Nephron progenitor cell (in vitro differentiated cells): ENCODE results near the gene BPIFB2.

ENCODE experiments used
- DNase-seq: peaks from one replicate; pipeline ENCODE4 v3.0.0; 2021
- H3K27ac Mint-ChIP-seq: 2 replicates; pipeline ENCODE4 v1.8.0; 2021; ENCODE audit warnings: mild to moderate bottlenecking, moderate library complexity, mixed read lengths
- H3K27me3 Mint-ChIP-seq: 2 replicates; pipeline ENCODE4 v1.8.0; 2021; ENCODE audit warnings: mild to moderate bottlenecking, low read depth, mixed read lengths; ENCODE audit not compliant: poor library complexity
- H3K36me3 Mint-ChIP-seq: 2 replicates; pipeline ENCODE4 v1.8.0; 2021; ENCODE audit warnings: low read depth, mixed read lengths
- H3K4me1 Mint-ChIP-seq: 2 replicates; pipeline ENCODE4 v1.8.0; 2021; ENCODE audit warnings: mixed read lengths
- H3K4me3 Mint-ChIP-seq: 2 replicates; pipeline ENCODE4 v1.8.0; 2021; ENCODE audit warnings: mild to moderate bottlenecking, moderate library complexity, mixed read lengths
- H3K9me3 Mint-ChIP-seq: 2 replicates; pipeline ENCODE4 v1.8.0; 2021; ENCODE audit warnings: mild to moderate bottlenecking, moderate library complexity, mixed read lengths
- TF ChIP-seq, protein P1 (sequence below): fragments of 200-600 bp; sonication (generic); IDR thresholded peaks from 2 replicates; pipeline ENCODE4 v1.5.0; 2021; ENCODE audit warnings: antibody characterized with exemption

BPIFB2 gene

GRCh38 chr20:33070111-33071053 lies 62.9 kb downstream of the BPIFB2 start:
- TF ChIP-seq, protein P1, sequence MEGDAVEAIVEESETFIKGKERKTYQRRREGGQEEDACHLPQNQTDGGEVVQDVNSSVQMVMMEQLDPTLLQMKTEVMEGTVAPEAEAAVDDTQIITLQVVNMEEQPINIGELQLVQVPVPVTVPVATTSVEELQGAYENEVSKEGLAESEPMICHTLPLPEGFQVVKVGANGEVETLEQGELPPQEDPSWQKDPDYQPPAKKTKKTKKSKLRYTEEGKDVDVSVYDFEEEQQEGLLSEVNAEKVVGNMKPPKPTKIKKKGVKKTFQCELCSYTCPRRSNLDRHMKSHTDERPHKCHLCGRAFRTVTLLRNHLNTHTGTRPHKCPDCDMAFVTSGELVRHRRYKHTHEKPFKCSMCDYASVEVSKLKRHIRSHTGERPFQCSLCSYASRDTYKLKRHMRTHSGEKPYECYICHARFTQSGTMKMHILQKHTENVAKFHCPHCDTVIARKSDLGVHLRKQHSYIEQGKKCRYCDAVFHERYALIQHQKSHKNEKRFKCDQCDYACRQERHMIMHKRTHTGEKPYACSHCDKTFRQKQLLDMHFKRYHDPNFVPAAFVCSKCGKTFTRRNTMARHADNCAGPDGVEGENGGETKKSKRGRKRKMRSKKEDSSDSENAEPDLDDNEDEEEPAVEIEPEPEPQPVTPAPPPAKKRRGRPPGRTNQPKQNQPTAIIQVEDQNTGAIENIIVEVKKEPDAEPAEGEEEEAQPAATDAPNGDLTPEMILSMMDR = no peak
- H3K27ac Mint-ChIP-seq = no peak overlapping the region
- H3K27me3 Mint-ChIP-seq = peaks cover 27% of the 10 kb centered on the region
- no peak overlapping the region for H3K4me3 Mint-ChIP-seq
- H3K36me3 Mint-ChIP-seq = no peaks in the 10 kb centered on the region
- DNase-seq = no peak
- peaks cover 4% of the 10 kb centered on the region for H3K4me1 Mint-ChIP-seq
- no peaks in the 10 kb centered on the region for H3K9me3 Mint-ChIP-seq

- TF ChIP-seq, protein P1 = no peak
- no peak for DNase-seq
- no peak overlapping the region for H3K27ac Mint-ChIP-seq
- no peaks in the 10 kb centered on the region for H3K36me3 Mint-ChIP-seq
- H3K4me3 Mint-ChIP-seq = no peak overlapping the region
- peaks cover 27% of the 10 kb centered on the region for H3K27me3 Mint-ChIP-seq
- H3K4me1 Mint-ChIP-seq = peaks cover 9% of the 10 kb centered on the region
- H3K9me3 Mint-ChIP-seq = no peaks in the 10 kb centered on the region
These were observed 63.7 kb downstream of the BPIFB2 start for GRCh38 chr20:33071198-33071597.

DNA sequence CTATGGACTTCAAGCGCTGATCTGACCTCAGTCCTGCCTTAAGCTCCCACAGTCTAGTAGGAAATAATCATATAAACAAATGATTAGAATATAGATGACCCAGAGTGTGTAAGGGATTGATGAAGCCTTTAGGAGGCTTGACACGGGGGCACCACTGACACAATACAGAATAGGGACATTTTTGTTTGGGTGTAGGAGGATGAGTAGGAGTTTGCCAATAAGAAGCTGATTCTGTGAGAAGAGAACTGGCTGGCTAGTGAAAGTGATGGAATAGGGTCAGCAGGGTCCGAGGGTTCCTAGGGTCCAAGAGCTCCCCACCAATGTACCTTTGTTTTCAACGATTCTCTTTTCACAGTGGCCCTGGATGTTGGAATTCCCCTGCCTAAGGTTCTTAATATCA lies 64.9 kb downstream of the BPIFB2 start:
- Mint-ChIP-seq H3K27me3 (peaks cover 31% of the 10 kb centered on the region), H3K4me1 (peaks cover 9% of the 10 kb centered on the region), H3K4me3 (no peak overlapping the region), H3K36me3 (no peaks in the 10 kb centered on the region), H3K9me3 (no peaks in the 10 kb centered on the region), H3K27ac (no peak overlapping the region)
- TF ChIP-seq, protein P1 = no peak
- no peak for DNase-seq

DNA sequence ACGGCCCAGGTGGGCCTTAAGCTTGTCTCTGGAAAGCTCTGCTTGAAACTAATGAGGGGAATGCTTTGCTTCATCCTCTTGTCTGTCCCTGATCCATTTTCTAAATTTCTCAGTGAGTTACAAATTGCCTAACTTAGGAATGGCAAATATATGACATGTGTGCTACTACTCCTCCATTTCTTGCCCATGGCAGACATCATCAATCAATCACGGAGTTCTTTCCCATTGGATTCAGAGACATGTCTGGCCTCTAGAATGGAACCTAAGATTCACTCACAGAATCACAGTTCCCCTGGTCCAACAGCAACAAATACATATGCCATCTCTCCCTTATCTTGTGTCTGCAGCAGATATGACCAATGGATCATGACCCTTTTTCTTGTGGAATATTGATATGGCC lies 65.3 kb downstream of the BPIFB2 start:
- Mint-ChIP-seq H3K4me1 (peaks cover 9% of the 10 kb centered on the region), H3K4me3 (no peak overlapping the region), H3K27ac (no peak overlapping the region), H3K36me3 (no peaks in the 10 kb centered on the region), H3K9me3 (no peaks in the 10 kb centered on the region), H3K27me3 (peaks cover 31% of the 10 kb centered on the region)
- no peak for DNase-seq
- TF ChIP-seq, protein P1 = no peak
